ENCODE measurements around the gene TRIM71.

GRCh38 chr3:32842987-32843386 is 25.2 kb downstream of the TRIM71 start:
- TF ChIP-seq POLR2A (IDR thresholded peaks at IDR 0.05; ENCODE audit: low read length) (no peak), GATA1 (IDR thresholded peaks at IDR 0.05; ENCODE audit: low read depth, low read length) (no peak)
